Adrenal gland (tissue), 5 donors: ENCODE data around the gene ABCA1.

Source experiments
- CTCF ChIP-seq, 6 experiments: fragments of 450-650 bp in 4 of 6; fragments of 200-600 bp in 2 of 6; sonication (generic) in 1 of 6; IDR thresholded peaks; 1 replicate in 5 of 6; 2 replicates in 1 of 6; pipeline versions ENCODE4 v1.5.1 to v1.8.0; 2016 to 2021; ENCODE audit warnings: antibody characterized with exemption in 6 of 6, mild to moderate bottlenecking in 2 of 6, moderate library complexity in 1 of 6
- POLR2A ChIP-seq, 2 donors: fragments of 450-650 bp; IDR thresholded peaks; one replicate each; pipeline ENCODE4 v1.6.1; 2017; ENCODE audit warnings: antibody characterized with exemption in 2 of 2, mild to moderate bottlenecking in 2 of 2, moderate library complexity in 1 of 2
- donor health status: DM: no; HTN: no; CAD: no.

GRCh38 chr9:104858271-104858670 lies 69.7 kb downstream of the ABCA1 start:
- TF ChIP-seq CTCF (IDR thresholded peaks at IDR 0.05) (no peak), POLR2A (IDR thresholded peaks at IDR 0.05) (no peak)
